ENCODE results near the gene ST3GAL4.
A peak's percentile ranks its signal among the peaks of the same experiment; 100 is the strongest.
"Not testable (repeated sequence)": the region's sequence is repeated elsewhere in the genome, so short reads cannot be mapped to it uniquely, and the experiment has no call there.

The ST3GAL4 gene, protein sequence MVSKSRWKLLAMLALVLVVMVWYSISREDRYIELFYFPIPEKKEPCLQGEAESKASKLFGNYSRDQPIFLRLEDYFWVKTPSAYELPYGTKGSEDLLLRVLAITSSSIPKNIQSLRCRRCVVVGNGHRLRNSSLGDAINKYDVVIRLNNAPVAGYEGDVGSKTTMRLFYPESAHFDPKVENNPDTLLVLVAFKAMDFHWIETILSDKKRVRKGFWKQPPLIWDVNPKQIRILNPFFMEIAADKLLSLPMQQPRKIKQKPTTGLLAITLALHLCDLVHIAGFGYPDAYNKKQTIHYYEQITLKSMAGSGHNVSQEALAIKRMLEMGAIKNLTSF

DNA sequence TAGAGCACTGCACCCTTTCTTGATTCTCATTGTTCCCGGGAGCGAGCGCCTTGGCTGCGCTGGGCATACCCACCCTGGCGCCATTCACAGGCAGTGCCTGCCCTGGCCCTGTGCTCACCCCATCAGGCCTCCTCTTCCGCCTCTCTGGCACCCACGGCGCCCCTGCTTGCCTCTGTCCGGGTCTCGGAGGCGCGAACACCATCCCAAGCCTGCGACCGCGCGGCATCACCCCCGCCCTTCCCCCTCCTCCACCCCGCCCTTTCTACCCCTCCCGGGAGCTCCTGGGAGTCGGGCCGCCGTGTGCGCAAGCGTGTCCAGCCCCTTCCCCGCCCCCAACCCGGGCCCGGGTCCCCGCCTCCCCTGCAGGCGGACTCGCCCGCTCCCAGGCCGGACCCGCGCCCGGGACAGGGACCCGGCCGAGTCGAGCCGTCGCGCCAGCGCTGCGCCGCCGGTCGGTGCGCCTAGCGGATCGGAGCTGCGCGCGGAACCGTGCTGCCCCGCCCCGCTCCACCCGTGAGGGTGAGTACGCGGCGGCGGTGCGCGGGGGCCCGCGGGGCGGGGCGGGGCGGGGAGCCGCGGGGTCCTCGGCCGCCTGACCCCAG, at the start of gene ST3GAL4:
Gene ST3GAL4, plus strand, starts transcription at position 363 of the 602 bp plus-strand sequence. CDS start 50,470 bp downstream, outside the sequence.
- Mint-ChIP-seq H3K27ac (peak within 1 kb of the TSS; percentile 84), H3K9me3 (no peaks in the 10 kb centered on the region), H3K4me1 (peaks cover 37% of the 10 kb centered on the region), H3K36me3 (ENCODE audit: low read depth) (peaks cover 2% of the 10 kb centered on the region), H3K4me3 (peak within 1 kb of the TSS; percentile 90), H3K27me3 (no peaks in the 10 kb centered on the region)
- ATAC-seq (peak; percentile 64), DNase-seq (peak; percentile 78)

DNA sequence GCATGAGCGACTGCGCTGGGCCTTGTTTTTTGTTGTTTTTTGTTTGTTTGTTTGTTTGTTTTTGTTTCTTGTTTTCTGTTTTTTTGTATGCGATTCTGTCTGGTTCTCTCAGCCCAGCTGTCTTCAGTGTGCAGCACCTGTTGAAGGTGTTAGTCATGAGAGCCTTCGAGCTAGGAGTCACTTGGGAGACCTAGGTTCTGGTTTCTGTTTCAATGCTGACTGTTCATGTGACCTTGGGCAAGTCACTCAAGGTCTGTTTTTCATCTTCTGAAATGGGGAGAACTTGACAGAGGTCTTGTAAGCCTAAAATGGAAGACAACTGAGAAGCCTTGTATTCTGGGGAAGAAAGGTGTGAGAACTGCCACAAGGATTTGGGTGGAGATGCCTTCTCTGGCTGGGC, 49.8 kb upstream of the ST3GAL4 start:
- peaks cover 30% of the 10 kb centered on the region for H3K4me1 Mint-ChIP-seq
- H3K27me3 Mint-ChIP-seq, result no peaks in the 10 kb centered on the region
- peaks cover 16% of the 10 kb centered on the region for H3K36me3 Mint-ChIP-seq (ENCODE audit: low read depth)
- peak overlapping the region; percentile 76 for H3K27ac Mint-ChIP-seq
- ATAC-seq (peak; percentile 20), DNase-seq (no peak)
- peaks cover 4% of the 10 kb centered on the region for H3K9me3 Mint-ChIP-seq
- H3K4me3 Mint-ChIP-seq, result peak overlapping the region; percentile 61

DNA sequence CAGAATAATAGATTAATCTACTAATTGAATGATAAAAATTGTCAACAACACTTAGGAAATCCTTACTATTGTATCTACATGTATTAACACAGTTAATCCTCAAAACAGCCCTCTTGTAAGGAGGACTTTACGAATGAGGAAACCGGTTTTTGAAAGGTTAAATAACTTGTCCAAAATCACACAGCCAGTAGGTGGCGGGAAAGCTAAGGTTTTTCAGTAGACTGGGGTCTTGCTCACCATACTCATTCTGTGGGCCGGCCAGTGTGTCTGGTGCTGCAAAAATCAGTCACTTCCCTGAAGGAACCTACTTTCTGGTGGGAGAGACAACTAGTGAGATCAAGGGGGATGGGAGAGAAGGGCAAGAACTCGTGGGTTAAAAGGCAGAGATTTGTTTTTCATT, 47.8 kb upstream of the ST3GAL4 start:
- Mint-ChIP-seq H3K36me3 (ENCODE audit: low read depth) (peaks cover 19% of the 10 kb centered on the region), H3K27ac (no peak overlapping the region), H3K27me3 (no peaks in the 10 kb centered on the region), H3K4me3 (no peak overlapping the region), H3K4me1 (peaks cover 33% of the 10 kb centered on the region), H3K9me3 (peaks cover 4% of the 10 kb centered on the region)
- ATAC-seq (no peak), DNase-seq (peak; percentile 33)

DNA sequence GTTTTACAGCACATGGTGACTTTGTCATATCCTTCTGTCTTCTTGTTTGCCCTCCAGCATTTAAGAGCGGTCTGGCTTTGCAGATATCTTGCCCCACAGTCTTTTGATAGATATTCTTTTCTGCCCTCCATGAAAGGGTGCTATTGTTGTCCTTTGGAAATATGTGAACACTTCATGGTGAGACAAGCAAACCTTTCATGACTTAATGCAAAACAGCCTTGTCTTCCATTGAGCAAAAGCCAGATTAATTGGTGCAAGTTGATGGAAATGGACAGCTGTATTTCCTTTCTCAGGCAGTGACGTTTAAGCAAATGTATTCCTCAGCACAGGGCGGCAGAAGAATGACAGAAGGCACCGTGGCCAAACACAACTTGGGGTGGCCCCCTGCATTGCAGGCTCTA, 47.2 kb upstream of the ST3GAL4 start:
- H3K27ac Mint-ChIP-seq, result no peak overlapping the region

DNA sequence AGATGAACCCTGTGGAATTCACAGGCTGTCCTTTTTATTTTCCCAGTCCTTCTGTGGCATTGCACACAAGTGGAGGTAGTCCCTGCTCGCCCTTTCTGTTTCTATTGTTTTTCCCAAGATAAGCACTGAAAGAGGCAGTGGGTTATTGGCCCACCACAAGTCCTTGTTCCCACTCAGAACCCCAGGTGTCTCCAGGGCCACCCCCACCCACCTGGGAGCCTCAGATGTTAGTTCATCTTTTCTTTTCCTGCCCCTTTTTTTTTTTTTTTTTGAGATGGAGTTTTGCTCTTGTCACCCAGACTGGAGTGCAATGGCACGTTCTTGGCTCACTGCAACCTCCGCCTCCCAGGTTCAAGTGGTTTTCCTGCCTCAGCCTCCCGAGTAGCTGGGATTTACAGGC, 46.7 kb upstream of the ST3GAL4 start:
- H3K9me3 Mint-ChIP-seq, H3K27me3 Mint-ChIP-seq, H3K27ac Mint-ChIP-seq, H3K4me3 Mint-ChIP-seq, ATAC-seq, DNase-seq: not testable (repeated sequence)
- peaks cover 12% of the 10 kb centered on the region for H3K36me3 Mint-ChIP-seq (ENCODE audit: low read depth)
- peaks cover 28% of the 10 kb centered on the region for H3K4me1 Mint-ChIP-seq

More for the DNA sequence above, 47.2 kb upstream of the ST3GAL4 start:
- Mint-ChIP-seq H3K9me3 (peaks cover 4% of the 10 kb centered on the region), H3K27me3 (no peaks in the 10 kb centered on the region), H3K4me1 (peaks cover 31% of the 10 kb centered on the region), H3K4me3 (no peak overlapping the region), H3K36me3 (ENCODE audit: low read depth) (peaks cover 15% of the 10 kb centered on the region)
- no peak for ATAC-seq
- DNase-seq, result no peak

DNA sequence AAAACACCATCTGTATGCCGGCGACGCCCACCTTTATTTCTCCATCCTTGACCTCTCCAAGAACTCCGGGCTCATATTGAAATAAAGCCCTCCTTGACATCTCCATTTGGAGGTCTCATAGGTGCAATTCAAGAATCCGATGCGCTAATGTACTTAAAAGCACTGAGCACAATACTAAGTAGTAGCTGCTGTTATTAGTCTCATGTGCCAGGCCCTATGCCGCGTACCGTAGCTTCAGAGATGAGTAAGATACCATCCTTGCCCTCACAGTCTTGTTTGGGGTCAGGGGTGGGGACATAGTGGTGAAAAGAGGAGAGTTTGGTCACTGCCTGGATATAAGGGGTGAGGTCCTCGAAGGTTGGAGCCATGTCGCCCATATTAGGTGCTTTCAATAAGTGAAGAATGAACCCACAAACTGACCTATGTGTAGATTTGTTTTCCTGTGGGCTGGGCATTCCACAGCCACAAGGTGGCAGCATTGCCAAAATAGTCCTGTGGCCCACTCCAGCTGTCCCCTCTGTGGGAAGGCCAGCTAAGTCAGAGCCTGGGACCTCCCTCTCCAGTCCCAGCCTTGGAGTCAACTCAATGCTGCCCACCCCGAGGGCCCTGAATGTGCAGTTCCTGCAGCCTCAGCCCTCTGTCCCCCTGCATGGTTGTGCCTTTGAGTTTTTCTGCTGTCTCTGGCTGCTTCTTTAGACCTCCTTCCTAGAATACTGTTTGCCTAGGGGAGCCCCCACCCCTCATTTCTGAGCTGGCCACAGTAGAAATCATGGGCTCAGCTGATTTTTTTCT, 45.1 kb upstream of the ST3GAL4 start:
- H3K4me3 Mint-ChIP-seq, result no peak overlapping the region
- peaks cover 4% of the 10 kb centered on the region for H3K9me3 Mint-ChIP-seq
- peaks cover 19% of the 10 kb centered on the region for H3K4me1 Mint-ChIP-seq
- peaks cover 18% of the 10 kb centered on the region for H3K36me3 Mint-ChIP-seq (ENCODE audit: low read depth)
- no peaks in the 10 kb centered on the region for H3K27me3 Mint-ChIP-seq
- H3K27ac Mint-ChIP-seq, result no peak overlapping the region
- DNase-seq, result peak; percentile 71
- peak; percentile 71 for ATAC-seq

DNA sequence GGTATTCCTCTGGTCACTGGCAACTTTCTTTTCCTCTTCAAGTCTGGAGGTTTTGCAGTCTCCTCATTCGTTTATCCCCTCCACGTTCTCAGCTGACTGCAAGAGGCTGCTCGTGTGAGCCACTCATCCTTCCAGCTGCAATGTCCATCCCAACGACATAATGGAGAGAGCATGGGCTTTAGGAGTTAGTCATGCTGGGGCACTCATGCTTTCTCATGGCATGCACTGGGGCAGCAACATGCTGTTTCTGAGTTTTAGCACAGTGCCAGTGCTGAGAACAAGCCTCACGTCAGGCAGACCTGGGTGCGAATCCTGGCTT, 44.5 kb upstream of the ST3GAL4 start:
- H3K27me3 Mint-ChIP-seq, result no peaks in the 10 kb centered on the region
- H3K9me3 Mint-ChIP-seq, result no peaks in the 10 kb centered on the region
- no peak for ATAC-seq
- H3K36me3 Mint-ChIP-seq (ENCODE audit: low read depth), result peaks cover 16% of the 10 kb centered on the region
- H3K27ac Mint-ChIP-seq, result no peak overlapping the region
- H3K4me3 Mint-ChIP-seq, result no peak overlapping the region
- no peak for DNase-seq
- peaks cover 14% of the 10 kb centered on the region for H3K4me1 Mint-ChIP-seq

DNA sequence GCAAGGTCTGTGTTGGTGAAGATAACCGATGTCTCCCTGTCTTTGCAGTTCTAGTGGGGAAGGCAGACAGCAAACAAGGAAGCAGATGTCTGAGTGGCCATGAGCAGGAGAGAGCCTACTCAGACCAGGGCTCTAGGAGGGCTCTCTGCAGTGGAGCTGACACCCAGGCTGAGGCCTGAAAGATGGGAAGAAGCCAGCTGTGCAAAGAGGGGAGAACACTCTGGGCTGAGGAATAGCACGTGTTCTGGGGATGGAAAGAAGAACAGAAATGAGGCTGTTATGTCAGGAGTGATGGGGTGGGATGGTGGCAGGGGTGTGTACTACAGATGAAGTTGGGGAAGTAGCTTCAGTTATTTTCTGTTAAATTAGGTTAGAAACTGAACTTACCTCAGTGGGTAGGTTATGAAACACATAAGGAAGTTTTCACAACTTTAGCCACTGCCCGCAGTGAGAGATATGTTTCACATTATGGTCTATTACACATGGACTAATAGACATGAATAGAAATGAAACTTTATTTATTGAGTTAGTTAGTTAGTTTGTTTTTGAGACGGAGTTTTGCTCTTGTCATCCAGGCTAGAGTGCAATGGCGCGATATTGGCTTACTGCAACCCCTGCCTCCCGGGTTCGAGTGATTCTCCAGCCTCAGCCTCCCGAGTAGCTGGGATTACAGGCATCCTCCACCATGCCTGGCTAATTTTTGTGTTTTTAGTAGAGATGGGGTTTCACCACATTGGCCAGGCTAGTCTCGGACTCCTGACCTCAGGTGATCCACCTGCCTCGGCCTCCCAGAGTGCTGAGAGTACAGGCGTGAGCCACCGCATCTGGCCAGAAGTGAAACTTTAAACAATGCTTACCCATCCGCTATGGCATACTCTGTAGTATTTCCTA, 43.8 kb upstream of the ST3GAL4 start:
- H3K9me3 Mint-ChIP-seq, result no peaks in the 10 kb centered on the region
- H3K4me1 Mint-ChIP-seq, result peaks cover 17% of the 10 kb centered on the region
- H3K36me3 Mint-ChIP-seq (ENCODE audit: low read depth), result peaks cover 21% of the 10 kb centered on the region
- H3K4me3 Mint-ChIP-seq, result no peak overlapping the region
- no peaks in the 10 kb centered on the region for H3K27me3 Mint-ChIP-seq
- H3K27ac Mint-ChIP-seq, result no peak overlapping the region
- ATAC-seq (no peak), DNase-seq (no peak)

DNA sequence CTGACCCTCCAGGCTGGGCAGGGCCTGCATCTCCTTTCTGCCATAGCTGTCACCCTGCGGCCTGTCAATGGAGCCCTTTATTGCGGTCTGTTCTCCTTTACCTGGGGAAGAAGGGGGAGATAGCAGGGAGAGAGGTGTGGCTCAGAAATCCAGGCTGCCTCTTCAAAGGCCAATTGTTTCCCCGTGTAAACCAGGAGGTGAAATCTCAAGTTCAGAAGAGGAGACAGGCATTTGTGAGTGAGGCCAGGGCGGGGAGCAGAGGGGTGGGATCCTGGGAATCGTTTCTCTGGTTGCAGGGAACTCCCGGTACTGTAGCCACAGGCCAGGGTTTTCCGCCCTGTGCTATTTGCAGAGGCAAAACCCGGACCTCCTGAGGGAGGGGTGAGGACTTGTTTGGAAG, 42.5 kb upstream of the ST3GAL4 start:
- no peak for ATAC-seq
- Mint-ChIP-seq H3K27me3 (no peaks in the 10 kb centered on the region), H3K4me1 (peaks cover 23% of the 10 kb centered on the region), H3K27ac (no peak overlapping the region), H3K9me3 (no peaks in the 10 kb centered on the region), H3K36me3 (ENCODE audit: low read depth) (peaks cover 26% of the 10 kb centered on the region), H3K4me3 (no peak overlapping the region)
- no peak for DNase-seq

DNA sequence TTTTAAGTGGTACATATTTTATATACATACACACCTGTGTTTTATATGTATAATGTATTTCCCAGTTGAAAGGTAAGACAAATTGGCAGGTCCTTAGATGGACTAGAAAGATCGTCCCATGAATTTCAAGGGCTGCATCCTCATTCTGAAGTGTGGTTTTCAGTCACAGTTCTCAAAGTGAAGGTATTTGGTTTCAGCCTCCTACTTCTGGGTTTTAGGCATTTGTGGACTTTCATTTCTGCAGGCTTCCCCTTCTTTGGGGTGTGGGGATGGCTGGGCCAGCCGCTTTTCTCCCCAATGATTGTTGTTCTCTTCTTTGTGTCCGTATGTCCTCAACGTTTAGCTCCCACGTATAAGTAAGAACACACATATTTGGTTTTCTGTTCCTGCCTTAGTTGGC, 41.7 kb upstream of the ST3GAL4 start:
- DNase-seq, result no peak
- ATAC-seq, result no peak
- Mint-ChIP-seq H3K4me3 (no peak overlapping the region), H3K27me3 (no peaks in the 10 kb centered on the region), H3K4me1 (peaks cover 32% of the 10 kb centered on the region), H3K27ac (no peak overlapping the region), H3K9me3 (no peaks in the 10 kb centered on the region), H3K36me3 (ENCODE audit: low read depth) (peaks cover 26% of the 10 kb centered on the region)

DNA sequence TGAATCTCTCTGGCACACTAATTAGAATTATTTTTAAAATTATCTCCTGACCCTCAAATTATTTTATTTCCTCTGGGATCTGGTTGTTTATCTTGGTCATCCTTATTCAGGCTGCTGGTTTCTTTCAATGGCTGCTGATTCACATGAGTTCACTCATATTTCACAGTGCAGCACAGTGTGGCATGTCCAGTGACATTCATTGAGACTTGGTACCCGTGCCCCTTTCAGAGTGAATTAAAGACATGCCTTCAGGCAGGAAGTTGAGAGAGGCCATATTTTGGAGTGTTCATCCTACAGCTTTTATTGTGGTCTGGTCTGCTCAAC, 38.1 kb upstream of the ST3GAL4 start:
- Mint-ChIP-seq H3K4me3 (peak overlapping the region; percentile 39), H3K27me3 (no peaks in the 10 kb centered on the region), H3K4me1 (peaks cover 30% of the 10 kb centered on the region), H3K36me3 (ENCODE audit: low read depth) (peaks cover 28% of the 10 kb centered on the region), H3K9me3 (no peaks in the 10 kb centered on the region), H3K27ac (peak overlapping the region; percentile 76)
- DNase-seq, result no peak
- no peak for ATAC-seq

DNA sequence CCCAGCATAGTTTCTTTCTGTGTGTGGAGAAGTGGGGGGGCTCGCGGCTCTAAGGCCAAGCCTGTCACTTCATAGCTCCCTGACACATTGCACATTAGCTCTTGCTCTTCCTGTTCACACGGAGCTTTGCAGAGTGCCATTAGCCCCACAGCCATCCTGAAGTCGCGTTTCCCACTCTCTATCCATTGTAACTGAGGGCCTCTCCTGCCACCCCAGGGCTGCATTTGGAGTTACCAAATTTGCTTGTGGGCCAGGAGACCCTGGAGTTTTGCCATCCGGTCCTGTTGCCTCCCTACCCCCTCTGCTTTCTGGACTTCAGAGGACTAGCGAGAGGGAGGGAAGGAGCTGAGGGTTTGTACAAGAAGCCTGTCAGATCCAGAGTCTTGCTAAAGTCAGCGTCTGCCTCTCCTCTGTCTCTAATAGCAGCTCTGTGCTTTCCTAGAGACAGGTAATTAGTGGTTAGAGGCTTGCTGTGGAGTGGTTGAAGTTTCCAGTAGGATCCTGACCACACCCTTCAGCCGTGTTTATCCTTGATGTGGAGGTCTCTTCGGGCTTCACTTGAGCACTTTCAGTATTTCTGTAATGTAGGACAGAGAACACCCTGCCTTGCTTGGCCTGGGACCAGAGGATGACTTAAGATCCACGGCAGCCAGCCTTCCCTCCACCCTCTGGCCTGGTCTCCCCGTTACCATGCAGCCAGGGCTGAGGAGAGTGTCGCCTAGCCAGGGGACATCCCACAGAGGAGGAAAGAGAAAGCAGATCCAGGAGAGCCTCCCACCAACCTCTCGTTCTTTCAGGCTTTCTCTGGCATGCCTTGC, 37.5 kb upstream of the ST3GAL4 start:
- Mint-ChIP-seq H3K27ac (peak overlapping the region; percentile 76), H3K4me3 (peak overlapping the region; percentile 39), H3K9me3 (no peaks in the 10 kb centered on the region), H3K27me3 (no peaks in the 10 kb centered on the region), H3K4me1 (peaks cover 30% of the 10 kb centered on the region), H3K36me3 (ENCODE audit: low read depth) (peaks cover 28% of the 10 kb centered on the region)
- DNase-seq (peak; percentile 45), ATAC-seq (peak; percentile 75)

DNA sequence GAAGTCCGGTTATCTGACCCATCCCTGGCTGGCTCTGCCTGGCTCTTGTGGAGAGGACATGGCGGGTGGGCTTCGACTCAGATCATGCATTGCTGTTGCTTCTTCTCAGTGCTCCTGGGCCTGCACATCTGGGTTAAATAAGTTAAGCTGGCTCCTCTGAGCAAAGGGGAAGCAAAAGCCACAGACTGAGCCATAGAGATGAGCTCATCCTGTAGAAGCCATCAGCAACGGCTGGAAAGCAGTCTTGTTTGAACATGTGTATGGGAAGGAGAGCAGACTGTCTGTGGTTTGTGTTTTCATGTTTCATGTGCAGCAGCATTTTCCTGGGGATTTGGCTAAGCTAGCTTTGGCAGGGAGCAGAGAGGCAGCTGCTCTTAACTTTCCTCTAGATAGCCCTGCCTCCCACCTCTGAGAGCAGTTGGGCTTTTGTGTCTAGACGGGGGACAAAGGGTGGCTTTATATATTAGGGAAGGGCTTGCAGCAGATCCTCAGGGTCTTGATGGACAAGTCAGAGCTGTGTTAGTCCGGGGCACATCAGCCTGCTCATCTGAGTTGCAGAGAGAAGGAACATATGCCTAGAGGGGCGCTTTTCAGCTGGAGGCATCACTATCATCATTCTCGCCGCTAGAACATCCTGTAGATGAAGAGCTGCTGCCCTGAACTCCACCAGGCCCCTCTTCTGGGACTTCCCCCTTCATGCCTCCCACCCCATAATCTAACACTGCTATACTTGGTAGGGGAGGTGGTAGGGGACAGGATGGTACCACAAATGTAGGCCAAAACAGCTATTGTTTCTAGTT, 36.7 kb upstream of the ST3GAL4 start:
- peaks cover 30% of the 10 kb centered on the region for H3K4me1 Mint-ChIP-seq
- H3K36me3 Mint-ChIP-seq (ENCODE audit: low read depth), result peaks cover 28% of the 10 kb centered on the region
- DNase-seq, result peak; percentile 25
- H3K27ac Mint-ChIP-seq, result peak overlapping the region; percentile 76
- H3K9me3 Mint-ChIP-seq, result no peaks in the 10 kb centered on the region
- H3K4me3 Mint-ChIP-seq, result peak overlapping the region; percentile 39
- H3K27me3 Mint-ChIP-seq, result no peaks in the 10 kb centered on the region
- peak; percentile 84 for ATAC-seq

Measured in activated naive CD8-positive, alpha-beta T cell treated with anti-CD3 and anti-CD28 coated beads, Interleukin-2, amount 50 U/mL, for 24 hours (primary cell).